Measurements from ENCODE around the gene SMIM32. TPM values are rescaled to one million over a fixed set of nuclear protein-coding genes. Genes with fewer than 3 reads are reported as not detected.

Gene SMIM32
- total and polyA plus RNA-seq, 2 of the 4 experiments (the other 2 are of a cell fraction) = not detected

DNA sequence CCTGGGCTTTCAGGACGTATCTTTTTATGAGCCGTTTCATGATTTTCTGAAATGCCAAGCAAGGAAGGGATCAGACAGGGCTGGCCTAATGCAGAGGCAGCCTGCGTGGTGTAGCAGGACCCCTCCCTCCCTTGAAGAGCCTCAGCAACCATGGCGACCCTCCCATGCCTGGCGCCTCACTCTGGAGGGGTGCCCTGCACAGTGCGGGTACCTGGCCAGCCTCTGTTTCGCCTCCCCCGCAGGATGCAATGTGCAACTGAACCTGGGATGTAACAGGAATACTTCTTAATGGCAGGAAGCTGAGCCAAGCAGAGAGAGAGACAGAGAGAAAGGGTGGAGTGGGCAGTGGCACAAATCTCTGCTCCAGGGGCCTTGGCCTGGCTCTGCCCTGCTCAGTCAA is 23.3 kb upstream of the SMIM32 start:
- H4K8ac ChIP-seq (ENCODE audit: low read depth in 2 of 2, low read length in 2 of 2) = no peak overlapping the region
- peaks cover 3% of the 10 kb centered on the region; the same call in 1 of the 2 replicates for H4K20me1 ChIP-seq (ENCODE audit: insufficient read depth, low read length)
- H4K91ac ChIP-seq (ENCODE audit: insufficient read depth, low read depth, low read length) = no peak overlapping the region
- H3K36me3 ChIP-seq (ENCODE audit: control insufficient read depth, insufficient read depth, low read length) = no peaks in the 10 kb centered on the region
- peaks cover 16% of the 10 kb centered on the region for H3K27me3 ChIP-seq (ENCODE audit: control insufficient read depth, insufficient read depth, low read length)
- no TSS peak for BruUV-seq (replicated peaks)
- H3K79me1 ChIP-seq (ENCODE audit: low read depth in 1 of 2, low read length in 2 of 2) = no peaks in the 10 kb centered on the region
- H2BK15ac ChIP-seq (ENCODE audit: low read depth, low read length) = no peak overlapping the region
- no peaks in the 10 kb centered on the region for H3K9me1 ChIP-seq (ENCODE audit: insufficient read depth, low read length)
- ChIA-PET CTCF (no interaction called here), POLR2A (ENCODE audit: unreplicated experiment) (no interaction called here)
- dilution Hi-C loops (cut with HindIII; ENCODE audit: low sequenced_read_pairs, unreplicated experiment) (no loop called here), intact Hi-C loops (cut with micrococcal nuclease) (loop anchor here (10.0 kb wide), 1 partner anchor 651 kb away; no protein-coding TSS in a partner anchor), in situ Hi-C loops (cut with MboI; ENCODE audit: low sequenced_read_pairs) (loop anchor here (25.0 kb wide), 1 partner anchor 654 kb away; no protein-coding TSS in a partner anchor)
- H3K4me1 ChIP-seq (ENCODE audit: control insufficient read depth, insufficient read depth, low read length) = no peaks in the 10 kb centered on the region
- H3K18ac ChIP-seq (ENCODE audit: low read depth, low read length) = no peak overlapping the region
- no peak overlapping the region for H2BK5ac ChIP-seq (ENCODE audit: low read depth, low read length, poor library complexity, severe bottlenecking)
- no peak for ATAC-seq (ENCODE audit: low read depth)
- peaks cover 2% of the 10 kb centered on the region; the same call in 1 of the 2 replicates for H3K9me3 ChIP-seq (ENCODE audit: control insufficient read depth, insufficient read depth, low read length)
- no peak overlapping the region for H3K23ac ChIP-seq (ENCODE audit: low read depth, low read length)
- 57% methylated on average over 5 of the region's 8 CpGs; no CpG with 5 or more reads in 1 of the 2 experiments for WGBS, 2 experiments (ENCODE audit: extremely low coverage in 2 of 2, insufficient read length in 1 of 2)
- TF ChIP-seq, protein P1, sequence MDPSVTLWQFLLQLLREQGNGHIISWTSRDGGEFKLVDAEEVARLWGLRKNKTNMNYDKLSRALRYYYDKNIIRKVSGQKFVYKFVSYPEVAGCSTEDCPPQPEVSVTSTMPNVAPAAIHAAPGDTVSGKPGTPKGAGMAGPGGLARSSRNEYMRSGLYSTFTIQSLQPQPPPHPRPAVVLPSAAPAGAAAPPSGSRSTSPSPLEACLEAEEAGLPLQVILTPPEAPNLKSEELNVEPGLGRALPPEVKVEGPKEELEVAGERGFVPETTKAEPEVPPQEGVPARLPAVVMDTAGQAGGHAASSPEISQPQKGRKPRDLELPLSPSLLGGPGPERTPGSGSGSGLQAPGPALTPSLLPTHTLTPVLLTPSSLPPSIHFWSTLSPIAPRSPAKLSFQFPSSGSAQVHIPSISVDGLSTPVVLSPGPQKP (IDR thresholded peaks at IDR 0.05; ENCODE audit: borderline replicate concordance, low read depth, low read length) = no peak
- TF ChIP-seq, protein P2, sequence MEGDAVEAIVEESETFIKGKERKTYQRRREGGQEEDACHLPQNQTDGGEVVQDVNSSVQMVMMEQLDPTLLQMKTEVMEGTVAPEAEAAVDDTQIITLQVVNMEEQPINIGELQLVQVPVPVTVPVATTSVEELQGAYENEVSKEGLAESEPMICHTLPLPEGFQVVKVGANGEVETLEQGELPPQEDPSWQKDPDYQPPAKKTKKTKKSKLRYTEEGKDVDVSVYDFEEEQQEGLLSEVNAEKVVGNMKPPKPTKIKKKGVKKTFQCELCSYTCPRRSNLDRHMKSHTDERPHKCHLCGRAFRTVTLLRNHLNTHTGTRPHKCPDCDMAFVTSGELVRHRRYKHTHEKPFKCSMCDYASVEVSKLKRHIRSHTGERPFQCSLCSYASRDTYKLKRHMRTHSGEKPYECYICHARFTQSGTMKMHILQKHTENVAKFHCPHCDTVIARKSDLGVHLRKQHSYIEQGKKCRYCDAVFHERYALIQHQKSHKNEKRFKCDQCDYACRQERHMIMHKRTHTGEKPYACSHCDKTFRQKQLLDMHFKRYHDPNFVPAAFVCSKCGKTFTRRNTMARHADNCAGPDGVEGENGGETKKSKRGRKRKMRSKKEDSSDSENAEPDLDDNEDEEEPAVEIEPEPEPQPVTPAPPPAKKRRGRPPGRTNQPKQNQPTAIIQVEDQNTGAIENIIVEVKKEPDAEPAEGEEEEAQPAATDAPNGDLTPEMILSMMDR (conservative IDR thresholded peaks at IDR 0.05; ENCODE audit: low read depth, low read length) = no peak
- no peak for TF ChIP-seq CEBPB (IDR thresholded peaks at IDR 0.05; ENCODE audit: low read depth, low read length)
- TF ChIP-seq RFX5 (IDR thresholded peaks at IDR 0.05; ENCODE audit: low read depth, low read length) = no peak
- no peak for TF ChIP-seq RCOR1 (IDR thresholded peaks at IDR 0.05; ENCODE audit: insufficient replicate concordance, low read length)
- no peak for TF ChIP-seq MAZ (IDR thresholded peaks at IDR 0.05; ENCODE audit: borderline replicate concordance, low read depth, low read length)
- no peak for TF ChIP-seq FOS (IDR thresholded peaks at IDR 0.05; ENCODE audit: low read depth, low read length)
- no peak overlapping the region for H3K4me2 ChIP-seq (ENCODE audit: low read depth, low read length)
- H3K56ac ChIP-seq (ENCODE audit: extremely low read depth, insufficient read depth, low read length) = no peak overlapping the region
- no peak overlapping the region for H2BK120ac ChIP-seq (ENCODE audit: low read depth, low read length)
- no peak overlapping the region for H2AK9ac ChIP-seq (replicated peaks; ENCODE audit: low read depth, low read length, poor library complexity)
- H3K4me3 ChIP-seq (ENCODE audit: insufficient read depth, low read depth, low read length) = no peak overlapping the region
- H2AFZ ChIP-seq (replicated peaks; ENCODE audit: low read length, poor library complexity) = no peak overlapping the region
- H2AK5ac ChIP-seq (ENCODE audit: low read depth, low read length) = no peak overlapping the region
- H2BK20ac ChIP-seq (ENCODE audit: low read depth, low read length) = no peak overlapping the region
- H3K4ac ChIP-seq (ENCODE audit: low read depth, low read length) = no peak overlapping the region
- no peak overlapping the region for H3K14ac ChIP-seq (replicated peaks; ENCODE audit: low read depth, low read length)
- no peak overlapping the region for H3K9ac ChIP-seq (ENCODE audit: low read depth, low read length)
- DNase-seq = no peak
- H4K5ac ChIP-seq (ENCODE audit: low read depth, low read length) = no peak overlapping the region
- H3K27ac ChIP-seq (ENCODE audit: insufficient read depth, low read length) = no peak overlapping the region

Data from IMR-90 (cell line).